ENCODE measurements around the gene RANBP17.

DNA sequence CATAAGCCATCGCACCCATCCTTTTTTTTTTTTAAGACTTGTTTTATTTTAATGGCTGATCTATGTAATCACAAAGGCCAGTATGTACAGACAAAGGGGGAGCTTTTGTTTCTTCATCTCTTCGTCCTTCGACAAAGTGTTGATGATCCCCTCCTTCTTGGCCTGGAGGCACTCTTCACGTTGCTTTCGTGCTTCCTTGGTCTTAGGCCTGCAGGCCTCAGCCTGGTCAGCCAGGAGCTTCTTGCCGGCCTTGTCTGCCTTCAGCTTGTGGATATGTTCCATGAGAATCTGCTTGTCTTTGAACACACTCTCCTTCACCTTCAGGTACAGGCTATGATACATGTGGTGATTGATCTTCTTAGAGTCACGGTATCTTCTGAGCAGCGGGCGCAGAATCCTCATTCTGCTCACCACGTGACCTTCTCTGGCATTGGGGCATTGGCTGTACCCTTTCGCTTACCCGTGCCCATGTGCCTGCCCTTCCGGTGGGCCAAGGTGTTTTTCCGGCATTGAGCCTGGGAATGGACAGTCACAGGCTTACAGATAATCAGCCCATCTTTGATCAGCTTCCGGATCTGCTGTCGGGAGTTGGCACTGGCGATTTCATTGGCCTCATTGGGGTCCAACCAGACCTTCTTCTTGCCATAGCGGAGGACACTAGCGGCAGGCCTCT lies 483.3 kb downstream of the RANBP17 start:
- TF ChIP-seq, protein P1, sequence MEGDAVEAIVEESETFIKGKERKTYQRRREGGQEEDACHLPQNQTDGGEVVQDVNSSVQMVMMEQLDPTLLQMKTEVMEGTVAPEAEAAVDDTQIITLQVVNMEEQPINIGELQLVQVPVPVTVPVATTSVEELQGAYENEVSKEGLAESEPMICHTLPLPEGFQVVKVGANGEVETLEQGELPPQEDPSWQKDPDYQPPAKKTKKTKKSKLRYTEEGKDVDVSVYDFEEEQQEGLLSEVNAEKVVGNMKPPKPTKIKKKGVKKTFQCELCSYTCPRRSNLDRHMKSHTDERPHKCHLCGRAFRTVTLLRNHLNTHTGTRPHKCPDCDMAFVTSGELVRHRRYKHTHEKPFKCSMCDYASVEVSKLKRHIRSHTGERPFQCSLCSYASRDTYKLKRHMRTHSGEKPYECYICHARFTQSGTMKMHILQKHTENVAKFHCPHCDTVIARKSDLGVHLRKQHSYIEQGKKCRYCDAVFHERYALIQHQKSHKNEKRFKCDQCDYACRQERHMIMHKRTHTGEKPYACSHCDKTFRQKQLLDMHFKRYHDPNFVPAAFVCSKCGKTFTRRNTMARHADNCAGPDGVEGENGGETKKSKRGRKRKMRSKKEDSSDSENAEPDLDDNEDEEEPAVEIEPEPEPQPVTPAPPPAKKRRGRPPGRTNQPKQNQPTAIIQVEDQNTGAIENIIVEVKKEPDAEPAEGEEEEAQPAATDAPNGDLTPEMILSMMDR (IDR thresholded peaks at IDR 0.05): no peak
- TF ChIP-seq POLR2A (IDR thresholded peaks at IDR 0.05): no peak
